GM18870 (cell line): ENCODE data around the gene MPV17L2.
"Not testable (repeated sequence)": the region's sequence is repeated elsewhere in the genome, so short reads cannot be mapped to it uniquely, and the experiment has no call there.

Source experiments
- ATAC-seq: cut with Tn5 transposase; IDR thresholded peaks from one replicate; pipeline ENCODE4 v1.9.1; 2021; ENCODE audit warnings: moderate library complexity; ENCODE audit not compliant: unreplicated experiment

Gene MPV17L2

DNA sequence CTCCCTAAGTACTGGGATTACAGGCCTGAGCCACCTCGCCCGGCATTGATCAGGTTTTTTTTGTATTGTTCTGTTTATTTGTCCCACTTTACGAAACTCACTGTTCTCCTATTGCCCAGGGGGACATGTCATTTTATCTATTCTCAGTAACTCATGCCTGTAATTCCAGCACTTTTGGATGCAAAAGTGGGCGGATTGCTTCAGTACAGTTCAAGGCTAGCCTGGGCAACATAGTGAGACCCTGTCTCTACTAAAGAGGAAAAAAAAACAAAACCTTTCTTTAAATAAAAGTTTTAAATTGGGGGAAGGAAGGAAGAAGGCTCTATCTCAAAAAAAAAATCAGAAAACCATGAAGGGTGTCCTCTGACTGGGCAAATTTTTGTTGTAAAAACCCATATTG lies 2.7 kb upstream of the MPV17L2 start:
- no peak for ATAC-seq

DNA sequence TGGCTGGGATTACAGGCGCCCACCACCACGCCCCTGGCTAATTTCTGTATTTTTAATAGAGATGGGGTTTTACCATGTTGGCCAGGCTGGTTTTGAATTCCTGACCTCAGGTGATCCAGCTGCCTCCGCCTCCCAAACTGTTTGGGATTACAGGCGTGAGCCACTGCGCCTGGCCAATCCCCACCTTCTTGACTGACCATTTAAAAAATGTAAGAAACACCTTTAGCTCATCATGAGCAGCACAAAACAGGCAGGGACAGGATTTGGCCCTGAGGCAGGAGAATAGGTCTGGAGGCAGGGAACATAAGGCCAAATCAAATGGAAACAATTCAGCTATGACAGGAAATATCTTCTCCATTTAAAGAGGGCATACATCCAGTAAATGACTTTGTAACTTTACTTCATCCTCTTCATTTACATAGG lies 1.4 kb upstream of the MPV17L2 start:
- no peak for ATAC-seq

DNA sequence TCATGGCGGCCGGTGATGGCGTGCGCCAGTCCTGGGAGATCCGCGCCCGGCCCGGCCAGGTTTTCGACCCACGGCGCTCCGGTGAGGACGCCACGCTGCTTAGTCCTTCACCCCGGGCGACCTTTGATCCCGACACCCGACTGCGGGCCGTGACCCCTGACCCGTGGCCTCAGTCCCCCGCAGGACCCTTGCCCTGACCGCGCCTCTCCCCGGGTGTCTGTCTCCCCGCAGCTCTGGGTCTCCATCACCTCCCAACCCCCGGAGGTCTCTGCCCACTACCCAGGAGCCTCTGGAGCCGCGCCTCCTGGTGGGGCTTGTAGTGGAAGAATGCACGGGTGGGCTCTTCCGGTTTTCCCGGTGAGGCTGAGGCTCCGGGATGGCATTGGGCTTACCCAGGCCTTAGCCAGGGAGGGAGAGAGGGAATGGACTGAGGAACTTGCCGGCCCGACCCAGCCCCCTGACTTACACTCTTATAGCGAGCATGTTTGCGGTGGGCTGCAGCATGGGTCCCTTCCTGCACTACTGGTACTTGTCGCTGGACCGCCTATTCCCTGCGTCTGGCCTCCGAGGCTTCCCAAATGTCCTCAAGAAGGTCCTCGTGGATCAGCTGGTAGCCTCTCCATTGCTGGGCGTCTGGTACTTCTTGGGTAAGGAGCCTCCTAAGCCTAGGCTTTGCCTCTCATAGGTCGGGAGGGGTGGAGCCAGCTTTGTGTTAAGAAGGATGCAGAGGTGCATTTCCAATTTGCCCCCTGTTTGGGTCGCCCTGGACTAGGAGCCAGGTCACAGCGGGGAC lies 566 bp downstream of the MPV17L2 start:
- ATAC-seq: no peak

DNA sequence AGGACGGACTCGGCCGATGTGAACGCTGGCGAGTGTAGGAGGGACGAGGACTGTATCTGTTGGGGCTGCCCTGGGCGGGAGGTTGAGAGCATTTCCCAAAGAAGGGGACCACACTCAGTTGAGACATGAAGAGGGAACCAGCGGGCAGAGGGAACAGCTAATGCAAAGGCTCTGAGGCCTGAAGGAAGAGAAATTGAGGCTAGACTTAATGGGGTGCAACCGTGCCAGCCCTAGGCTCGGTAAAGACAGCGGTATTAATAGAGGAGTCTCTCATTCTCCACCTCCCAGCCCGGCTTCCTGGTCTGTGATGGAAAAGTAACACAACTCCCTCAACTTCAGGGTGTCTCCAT lies 1.1 kb downstream of the MPV17L2 start:
- no peak for ATAC-seq

DNA sequence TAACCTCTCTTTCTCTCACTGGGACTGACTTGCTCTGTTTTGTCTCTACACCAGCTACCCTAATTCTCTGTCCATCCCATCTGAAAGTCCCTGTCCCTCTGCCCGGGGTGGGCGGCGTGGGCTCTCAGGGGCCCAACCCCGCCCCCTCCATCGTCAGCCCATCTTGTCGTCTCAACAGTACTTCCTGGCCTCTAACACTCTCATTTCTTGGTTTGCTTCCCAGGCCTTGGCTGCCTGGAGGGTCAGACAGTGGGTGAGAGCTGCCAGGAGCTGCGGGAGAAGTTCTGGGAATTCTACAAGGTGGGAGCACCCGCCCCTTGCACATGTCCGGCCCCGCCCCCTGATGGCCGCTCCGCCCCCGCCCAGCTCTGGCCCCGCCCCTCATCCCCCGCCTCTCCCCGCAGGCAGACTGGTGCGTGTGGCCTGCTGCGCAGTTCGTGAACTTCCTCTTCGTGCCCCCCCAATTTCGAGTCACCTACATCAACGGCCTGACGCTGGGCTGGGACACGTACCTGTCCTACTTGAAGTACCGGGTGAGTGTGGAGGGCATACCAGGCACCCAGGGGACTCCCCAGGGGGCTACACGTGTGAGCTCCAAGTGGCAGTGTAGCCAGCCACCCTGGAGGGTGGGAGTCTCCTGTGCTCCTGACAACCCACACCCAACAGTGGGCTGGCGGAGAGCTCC lies 1.7 kb downstream of the MPV17L2 start:
- ATAC-seq: no peak

DNA sequence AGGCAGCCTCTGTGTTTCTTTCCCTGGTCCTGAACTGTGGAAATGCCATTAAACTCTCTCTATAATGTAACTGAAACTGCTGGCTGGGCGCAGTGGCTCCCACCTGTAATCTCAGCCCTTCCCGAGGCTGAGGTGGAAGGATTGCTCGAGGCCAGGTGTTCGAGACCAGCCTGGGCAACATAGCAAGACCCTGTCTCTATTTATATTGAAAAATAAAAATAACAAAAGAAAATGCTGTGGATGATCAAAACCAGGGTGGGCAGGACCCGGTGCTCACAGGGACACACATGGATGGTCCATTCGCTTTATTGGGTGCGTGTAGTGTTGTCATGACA lies 3.5 kb downstream of the MPV17L2 start:
- ATAC-seq: no peak

DNA sequence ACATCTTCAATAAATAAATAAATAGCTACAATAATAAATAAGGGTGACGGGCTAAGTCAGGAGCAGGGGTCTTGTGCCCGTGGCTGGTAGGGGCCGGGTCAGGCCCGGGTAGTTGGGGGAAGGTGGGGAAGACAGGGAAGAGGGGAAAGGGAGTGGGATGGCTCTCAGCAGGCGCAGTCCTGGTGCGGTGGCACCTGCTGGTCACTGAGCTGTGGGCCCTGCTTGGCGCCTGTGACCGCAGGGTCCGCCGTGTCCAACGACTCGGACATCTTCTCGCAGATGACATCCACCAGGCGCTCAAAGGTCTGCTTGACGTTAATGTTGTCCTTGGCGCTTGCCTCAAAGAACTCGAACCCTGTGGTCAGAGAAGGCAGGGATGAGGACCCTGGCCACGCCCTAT lies 4.3 kb downstream of the MPV17L2 start:
- no peak for ATAC-seq

DNA sequence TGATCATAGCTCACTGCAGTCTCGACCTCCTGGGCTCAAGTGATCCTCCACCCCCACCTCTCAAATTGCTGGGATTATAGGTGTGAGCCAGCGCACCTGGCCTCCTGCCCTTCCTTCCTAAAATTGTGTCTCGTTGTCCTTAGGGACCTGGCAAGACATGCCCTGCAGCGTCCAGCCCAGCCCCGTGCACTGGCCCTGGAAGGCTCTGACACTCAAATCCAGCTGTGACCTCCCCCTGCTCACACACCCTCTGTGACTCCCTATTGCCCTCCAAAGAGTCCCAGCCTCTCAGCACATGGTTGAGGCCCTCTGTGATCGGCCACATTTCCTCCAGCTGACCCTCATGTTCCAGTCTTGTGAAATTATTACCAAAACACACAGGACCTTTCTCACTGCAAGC lies 4.9 kb downstream of the MPV17L2 start:
- ATAC-seq: no peak

DNA sequence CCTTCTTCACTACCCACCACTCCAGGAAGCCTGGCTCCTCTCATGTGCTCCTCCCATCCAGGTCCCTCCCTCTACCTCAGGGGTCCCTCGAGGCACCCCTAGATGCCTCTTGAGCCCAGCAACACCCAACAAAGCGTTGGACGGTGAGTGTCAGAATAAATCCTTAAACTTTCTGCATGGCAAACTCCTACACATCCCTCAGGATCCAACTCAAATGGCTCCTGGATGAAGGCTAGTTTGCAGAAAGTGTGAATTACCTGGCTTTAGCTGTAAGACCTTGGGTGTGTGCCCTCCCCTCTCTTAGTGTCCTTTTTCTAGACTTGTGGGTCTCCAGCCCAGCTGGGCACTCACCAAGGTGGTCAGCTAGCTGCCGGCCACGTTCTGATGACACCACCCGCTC lies 5.4 kb downstream of the MPV17L2 start:
- no peak for ATAC-seq

DNA sequence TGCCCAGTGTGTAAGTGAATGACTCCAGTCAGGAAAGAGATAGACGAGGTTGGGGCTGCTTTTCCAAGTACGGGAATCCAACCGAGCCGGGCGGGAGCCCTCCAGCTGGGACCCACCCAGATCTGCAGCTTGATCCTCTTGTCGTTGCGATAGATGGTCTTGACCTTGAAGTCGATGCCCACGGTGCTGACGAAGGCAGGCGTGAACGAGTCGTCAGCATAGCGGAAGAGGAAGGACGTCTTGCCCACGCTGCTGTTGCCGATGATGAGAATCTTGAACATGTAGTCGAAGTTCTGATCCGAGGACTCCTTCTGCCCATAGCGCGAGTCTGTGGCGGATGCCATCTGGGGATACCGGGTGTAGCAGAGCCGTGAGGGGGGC lies 9.4 kb downstream of the MPV17L2 start:
- ATAC-seq: no peak

DNA sequence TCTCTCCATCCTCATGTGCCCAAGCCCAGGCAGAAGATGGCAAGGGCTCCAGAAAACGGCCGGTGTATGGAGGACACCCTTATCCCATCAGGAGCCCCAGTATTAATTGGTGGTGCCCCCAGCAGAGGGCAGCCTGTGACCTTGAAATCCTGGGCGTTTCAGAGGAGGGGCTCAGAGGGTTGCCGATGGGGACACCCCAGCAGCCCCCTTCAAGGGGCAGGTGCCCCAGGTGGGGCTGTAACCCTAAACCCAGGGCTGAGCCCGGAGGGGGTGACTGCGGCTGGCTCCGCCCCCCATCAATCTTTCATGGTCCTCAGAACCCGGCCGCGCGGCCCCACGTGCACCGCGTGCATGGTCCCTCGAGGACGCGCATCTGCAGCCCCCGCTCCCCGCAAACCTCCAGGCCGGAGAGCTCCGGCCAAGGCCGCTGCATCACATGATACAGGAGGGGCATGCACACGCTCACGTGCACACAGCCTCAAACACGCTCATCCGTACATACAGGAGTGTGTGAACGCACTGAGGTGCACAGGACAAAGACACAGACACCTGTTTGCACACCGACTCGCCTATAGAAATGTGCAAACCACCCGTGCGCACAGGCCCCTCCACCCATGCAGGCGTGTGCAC lies 9.9 kb downstream of the MPV17L2 start:
- ATAC-seq: no peak

DNA sequence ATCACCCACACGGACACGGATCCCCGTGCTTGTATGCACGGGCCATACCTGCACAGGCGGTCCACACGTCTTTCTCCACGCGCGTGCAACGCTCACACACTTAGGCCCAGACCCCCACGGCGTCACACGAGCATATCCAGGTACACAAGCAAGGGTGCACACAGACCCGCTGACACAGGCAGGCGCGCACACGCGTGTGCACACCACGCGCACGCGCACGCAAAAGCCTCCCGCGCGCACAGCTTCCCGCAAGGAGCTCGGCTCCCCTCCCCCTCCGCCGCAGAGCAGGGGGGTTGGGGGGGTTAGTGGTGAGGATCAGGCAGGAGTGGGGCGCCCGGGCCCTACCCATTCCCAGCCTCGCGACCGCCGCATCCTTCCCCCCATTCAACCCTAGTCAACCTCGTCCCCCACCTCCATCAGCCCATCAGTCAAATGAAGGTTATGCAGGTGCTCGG lies 10.4 kb downstream of the MPV17L2 start:
- ATAC-seq: no peak

DNA sequence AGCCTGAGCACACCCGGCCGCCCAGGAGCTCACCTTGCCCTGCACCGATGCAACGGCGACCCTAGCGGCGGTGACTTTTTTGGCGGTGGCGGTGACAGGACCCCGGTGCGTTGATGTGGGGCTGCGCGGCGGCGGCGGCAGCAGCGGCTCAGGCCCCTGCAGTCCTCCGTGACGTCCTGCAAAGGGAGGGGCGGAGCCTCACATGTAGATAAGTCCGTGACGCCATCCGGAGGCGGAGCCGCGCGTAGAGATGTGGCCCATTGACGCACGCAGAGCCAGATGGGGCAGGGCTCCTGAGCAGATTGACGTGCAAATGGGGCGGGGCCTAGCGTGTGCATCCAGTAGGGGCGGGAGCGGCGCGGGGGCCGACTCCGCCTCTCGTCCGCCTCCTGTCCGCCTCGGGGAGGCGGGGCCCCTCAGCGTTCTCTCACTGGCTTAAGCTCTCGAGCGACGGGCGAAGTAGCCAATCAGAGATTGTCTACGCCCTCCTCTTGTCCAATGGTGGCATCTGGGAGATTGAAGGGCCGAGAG lies 10.9 kb downstream of the MPV17L2 start, which contains the start of gene RAB3A:
RAB3A (minus strand) TSS at position 180 of the 531 bp plus-strand sequence. CDS start 1,302 bp downstream, outside the sequence.
- peak; percentile 94 for ATAC-seq

DNA sequence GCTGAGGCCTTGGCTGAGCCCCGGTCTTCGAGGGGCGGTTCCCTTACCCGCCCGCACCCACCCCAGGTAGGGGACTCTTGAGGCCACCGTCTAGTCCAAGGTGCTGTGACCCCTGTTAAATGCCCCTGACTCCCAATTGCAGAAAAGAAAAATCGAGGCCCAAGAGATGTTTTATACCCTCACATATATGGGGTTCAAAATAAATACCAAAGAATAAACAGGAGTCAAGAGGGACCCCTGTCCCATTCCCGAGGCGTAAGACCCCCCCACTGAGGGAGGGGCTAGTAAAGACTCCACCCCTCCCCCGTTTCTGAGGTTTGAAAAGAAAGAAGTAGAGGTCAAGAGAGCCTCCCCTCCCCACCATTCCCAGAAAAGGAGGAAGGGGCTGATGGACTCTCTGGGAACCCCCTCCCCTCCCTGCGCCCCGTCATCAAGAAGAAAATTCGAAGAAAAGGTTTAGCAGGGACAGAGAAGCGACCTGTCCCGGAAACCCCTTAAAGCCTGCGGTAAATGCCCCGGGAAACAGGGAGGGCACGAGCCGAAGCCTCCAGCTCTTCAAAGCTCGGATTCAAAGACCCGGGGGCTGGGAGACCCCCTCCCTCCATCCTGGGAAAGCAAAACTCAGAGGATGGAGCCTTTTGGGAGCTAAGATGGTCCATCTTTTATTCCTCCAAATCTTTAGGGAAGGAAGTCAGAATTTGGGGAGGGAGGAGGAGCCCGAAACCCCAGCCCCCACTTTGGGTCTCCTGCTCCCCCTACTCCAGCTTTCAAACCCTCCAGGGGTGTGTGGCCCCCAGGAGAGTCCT lies 11.6 kb downstream of the MPV17L2 start:
- peak; percentile 7 for ATAC-seq

DNA sequence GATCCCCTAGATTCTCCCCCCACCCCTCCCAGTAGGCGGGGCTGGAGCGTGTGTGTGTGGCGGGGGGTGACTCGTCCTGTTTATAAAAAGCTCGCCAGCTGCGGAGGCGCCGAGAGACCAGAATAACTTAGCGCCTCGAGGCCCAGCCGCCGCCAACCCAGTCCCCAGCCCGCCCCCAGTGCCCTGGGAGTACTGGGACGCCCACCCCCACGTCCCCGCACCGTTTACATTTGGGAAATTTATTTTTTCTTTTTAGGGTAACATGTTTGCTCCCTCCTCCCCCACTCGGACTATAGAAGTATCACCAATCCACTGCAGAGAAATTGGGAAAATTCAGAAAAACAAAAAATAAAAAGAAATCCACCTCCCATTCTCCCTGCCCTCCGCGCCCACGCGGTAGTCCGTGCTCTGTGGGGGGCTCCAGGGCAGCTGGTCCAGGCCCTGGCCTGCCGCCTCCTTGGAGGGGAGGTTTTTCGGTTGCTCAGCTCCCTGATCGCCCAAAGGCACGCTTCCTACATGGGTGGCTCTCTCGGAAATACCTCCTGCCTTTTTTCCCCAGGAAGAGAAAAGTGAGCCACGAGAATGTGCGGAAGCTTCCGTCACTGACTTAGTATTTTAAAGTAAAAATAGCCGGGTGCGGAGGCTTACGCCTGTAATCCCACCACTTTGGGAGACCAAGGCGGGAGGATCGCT lies 12.3 kb downstream of the MPV17L2 start:
- no peak for ATAC-seq

DNA sequence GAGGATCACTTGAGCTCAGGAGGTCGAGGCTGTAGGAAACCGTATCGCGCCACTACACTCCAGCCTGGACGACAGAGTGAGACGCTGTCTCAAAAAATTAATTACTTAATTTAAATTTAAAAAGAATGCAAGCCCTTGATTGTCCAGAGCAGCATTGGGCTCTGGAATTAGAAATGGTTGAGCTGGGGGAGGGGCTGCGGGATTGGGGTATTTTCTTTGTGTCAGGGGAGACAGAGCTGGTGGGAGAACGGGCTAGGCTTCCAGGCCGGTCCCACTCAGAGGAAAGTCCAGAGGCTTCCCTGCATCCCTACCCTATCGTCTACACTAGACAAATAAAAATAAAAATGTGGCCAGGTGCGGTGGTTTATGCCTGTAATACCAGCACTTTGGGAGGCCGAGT lies 13.0 kb downstream of the MPV17L2 start:
- no peak for ATAC-seq

DNA sequence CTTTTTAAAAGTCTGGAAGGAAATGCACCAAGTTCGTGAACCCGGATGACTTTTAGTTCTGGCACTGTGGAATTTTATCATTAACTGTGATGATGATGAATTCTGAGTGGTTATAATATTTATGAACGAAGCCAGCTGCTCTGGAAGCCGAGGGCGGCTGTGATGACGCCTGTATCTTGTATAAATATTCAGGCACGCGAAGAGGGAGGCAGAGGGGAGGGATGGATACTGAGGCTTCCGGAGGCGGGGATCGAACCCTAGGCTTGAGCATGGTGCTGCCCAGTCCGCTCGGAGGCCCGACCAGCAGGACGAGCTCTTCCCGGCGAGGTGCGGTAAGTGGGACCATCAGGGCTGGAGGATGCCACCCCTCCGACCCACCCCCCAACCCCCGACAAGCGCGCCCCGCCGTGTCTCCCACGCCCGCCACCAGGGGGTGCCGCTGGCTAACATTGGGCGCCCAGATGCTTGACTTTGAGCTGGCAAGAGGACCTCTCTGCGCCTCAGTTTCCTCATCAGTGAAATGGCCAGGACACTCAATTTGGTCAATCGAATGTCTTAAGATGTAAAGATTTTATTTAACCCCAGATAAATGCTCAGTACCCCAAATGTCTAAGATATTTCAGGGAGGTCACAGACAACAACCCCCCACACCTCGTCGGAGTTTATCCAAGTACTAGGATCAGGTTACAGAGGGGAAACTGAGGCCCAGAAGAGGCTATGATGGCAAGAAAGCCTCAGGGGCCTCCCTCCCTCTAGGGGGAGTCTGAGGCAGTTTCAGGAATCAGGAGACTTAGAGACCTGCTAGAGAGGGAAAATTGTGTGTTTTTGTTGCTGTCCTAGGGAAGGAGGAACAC lies 15.3 kb downstream of the MPV17L2 start:
- ATAC-seq: no peak

DNA sequence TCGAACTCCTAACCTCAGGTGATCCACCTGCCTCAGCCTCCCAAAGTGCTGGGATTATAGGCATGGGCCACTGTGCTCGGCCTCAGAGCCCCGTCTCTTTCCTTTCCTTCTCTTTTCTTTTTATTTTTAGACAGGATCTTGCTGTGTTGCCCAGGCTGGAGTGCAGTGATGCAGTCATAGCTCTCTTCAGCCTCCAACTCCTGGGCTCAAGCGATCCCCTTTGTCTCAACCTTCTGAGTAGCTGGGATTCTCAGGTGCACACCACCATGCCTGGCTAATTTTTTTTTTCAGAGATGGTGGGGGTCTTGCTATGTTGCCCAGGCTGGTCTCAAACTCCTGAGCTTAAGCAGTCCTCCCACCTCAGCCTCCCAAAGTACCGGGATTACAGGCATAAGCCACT lies 16.9 kb downstream of the MPV17L2 start:
- not testable (repeated sequence) for ATAC-seq

DNA sequence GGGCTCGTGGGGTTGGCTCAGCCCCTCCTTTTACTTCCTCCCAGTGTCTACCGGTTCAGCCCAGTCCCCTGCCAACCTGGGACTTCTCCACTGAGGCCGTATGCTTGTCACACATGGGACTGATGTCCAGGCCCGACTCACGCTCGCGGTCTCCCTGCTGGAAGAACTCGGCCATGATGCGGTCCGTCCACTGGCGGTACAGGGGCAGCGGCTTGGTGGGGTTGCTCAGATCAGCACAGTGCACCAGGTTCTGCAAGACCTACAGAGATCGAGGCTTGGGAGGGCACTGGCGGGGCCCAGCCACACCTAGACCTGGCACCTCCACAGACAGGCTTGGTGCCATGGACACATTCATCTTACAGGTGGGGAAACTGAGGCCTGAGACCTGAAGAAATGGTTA lies 18.7 kb downstream of the MPV17L2 start:
- ATAC-seq: no peak
